AML-193 (cell line): ENCODE data around the gene DDR2.
"Not testable (repeated sequence)": the region's sequence is repeated elsewhere in the genome, so short reads cannot be mapped to it uniquely, and the experiment has no call there.

Source experiments
- DNase-seq, 2 experiments: peaks; one replicate each; lab custom pipeline; 2025; lab: John Stamatoyannopoulos, UW

Gene DDR2

GRCh38 chr1:162724583-162725120 lies 92.4 kb downstream of the DDR2 start:
- no peak for DNase-seq

- DNase-seq = no peak
Observed at GRCh38 chr1:162725301-162725837, 93.1 kb downstream of the DDR2 start.

GRCh38 chr1:162726555-162726954 lies 94.3 kb downstream of the DDR2 start:
- no peak for DNase-seq

DNA sequence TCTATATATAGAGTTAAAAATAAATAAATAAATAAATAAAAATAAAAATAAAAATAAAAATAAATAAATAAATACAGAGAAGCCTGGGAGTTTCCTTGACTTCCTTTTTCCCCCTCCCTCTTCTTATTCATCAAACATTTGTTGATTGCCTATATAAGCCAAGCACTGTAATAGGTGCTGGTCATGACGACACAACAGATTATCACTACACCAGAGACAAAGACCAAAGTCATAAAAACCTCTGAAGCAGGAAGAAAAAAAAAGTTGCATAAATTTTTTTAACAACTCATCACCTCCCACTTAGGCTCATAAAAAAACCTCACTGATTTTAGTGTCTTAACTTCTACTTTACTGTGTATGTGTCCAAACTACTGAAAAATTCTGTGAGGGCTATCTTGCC lies 95.2 kb downstream of the DDR2 start:
- DNase-seq = not testable (repeated sequence)

DNA sequence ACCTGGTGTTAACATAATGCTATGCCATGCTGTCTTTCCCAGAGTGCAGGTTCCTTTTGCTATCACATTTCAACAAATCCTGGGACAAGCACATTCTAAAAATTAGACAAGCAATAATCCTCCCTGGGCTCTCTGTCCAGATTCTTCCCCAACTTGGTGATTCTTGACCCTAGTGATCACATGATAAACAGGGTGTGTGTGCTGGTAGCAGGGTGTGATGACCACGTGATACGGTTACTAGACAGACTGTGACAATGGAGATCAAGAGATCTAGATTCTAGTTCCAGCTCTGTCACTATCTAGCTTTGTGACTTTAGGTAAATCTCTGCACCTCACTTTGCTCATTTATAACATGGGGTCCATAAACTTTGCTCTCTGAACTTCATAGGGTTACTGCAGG lies 96.3 kb downstream of the DDR2 start:
- DNase-seq = no peak

DNA sequence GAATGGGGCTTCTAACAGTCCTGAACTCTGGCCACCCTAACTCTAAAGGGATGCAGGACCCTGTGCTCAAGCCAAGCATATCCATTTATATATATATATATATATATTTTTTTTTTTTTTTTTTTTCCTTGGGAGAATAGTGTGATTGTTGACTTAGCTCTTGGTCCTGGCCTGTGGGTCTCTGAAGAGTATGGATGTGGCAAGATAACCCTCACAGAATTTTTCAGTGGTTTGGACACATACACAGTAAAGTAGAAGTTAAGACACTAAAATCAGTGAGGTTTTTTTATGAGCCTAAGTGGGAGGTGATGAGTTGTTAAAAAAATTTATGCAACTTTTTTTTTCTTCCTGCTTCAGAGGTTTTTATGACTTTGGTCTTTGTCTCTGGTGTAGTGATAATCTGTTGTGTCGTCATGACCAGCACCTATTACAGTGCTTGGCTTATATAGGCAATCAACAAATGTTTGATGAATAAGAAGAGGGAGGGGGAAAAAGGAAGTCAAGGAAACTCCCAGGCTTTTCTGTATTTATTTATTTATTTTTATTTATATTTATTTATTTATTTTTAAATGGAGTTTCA lies 97.0 kb downstream of the DDR2 start:
- DNase-seq = not testable (repeated sequence)

DNA sequence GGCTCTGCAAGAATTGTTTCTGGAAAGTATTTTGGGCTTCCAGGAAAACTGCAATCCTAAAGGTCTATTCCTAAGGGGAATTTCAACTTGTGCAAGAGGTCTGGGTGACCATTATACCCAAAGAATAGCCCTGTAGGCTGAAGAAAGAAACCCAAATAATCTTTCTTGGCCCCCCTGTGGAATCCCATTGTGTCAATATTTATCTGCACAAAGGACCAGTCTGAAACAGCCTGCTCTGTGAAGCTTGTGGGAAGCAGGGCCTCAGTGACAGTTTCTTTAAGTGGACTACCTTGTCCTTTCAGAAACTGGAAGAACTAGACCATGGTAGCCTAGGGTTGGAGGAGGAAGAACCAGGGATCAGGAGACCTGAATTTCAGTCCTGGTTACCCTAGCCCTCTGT lies 99.8 kb downstream of the DDR2 start:
- DNase-seq = no peak

- no peak for DNase-seq
Observed at GRCh38 chr1:162732566-162733335, 100.5 kb downstream of the DDR2 start.

DNA sequence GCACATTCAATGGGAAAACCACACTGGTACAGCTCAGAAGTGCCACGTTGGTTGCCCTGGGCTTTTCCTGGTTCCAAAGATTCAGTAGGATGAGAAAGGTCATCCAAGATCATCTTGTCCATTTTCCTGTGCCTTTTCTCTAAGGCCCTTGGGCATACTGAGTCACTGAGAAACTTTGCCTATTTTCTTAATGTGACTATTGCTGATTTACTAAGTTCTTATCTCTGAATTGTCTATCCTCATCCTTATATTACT lies 101.0 kb downstream of the DDR2 start:
- DNase-seq = no peak

DNA sequence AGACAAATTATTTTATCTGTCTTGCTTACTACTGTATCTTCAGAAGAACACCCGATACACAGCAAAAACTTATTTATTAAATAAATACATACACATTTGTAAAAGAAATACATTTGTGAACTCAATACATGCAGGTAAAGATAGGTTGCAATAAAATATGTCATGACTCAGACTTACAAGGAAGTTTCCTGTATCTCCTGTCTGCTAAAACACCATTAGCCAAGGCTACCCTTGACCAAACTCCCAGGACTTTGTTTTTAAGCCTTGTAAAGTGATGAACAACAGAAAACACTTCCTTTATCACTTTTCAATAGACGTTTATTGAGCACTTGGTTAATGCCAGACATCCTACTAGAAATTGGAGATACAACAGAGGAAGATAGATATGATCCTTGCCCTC lies 101.8 kb downstream of the DDR2 start:
- no peak for DNase-seq

DNA sequence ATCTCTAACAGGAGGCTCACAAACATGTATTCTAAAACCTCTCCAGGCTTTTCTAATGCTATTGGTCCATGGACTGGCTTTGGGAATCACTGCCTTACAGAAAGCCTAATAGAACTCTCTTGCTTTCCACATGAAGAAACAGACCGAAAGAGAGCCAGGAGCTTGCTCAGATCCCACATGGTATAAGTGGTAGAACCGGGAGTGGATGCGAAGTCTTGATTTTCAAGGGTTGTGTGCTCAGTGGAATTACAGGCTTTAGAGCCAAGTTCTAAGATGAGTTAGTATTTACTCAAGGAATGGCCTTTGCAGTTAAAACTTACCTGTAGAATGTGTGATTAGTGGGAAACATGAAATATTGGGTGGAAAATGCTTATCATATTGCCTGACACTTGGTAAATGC lies 103.9 kb downstream of the DDR2 start:
- no peak for DNase-seq

GRCh38 chr1:162736633-162737067 lies 104.4 kb downstream of the DDR2 start:
- no peak for DNase-seq

GRCh38 chr1:162740755-162741154 lies 108.5 kb downstream of the DDR2 start:
- DNase-seq = no peak

GRCh38 chr1:162741574-162741973 lies 109.3 kb downstream of the DDR2 start:
- DNase-seq = no peak

DNA sequence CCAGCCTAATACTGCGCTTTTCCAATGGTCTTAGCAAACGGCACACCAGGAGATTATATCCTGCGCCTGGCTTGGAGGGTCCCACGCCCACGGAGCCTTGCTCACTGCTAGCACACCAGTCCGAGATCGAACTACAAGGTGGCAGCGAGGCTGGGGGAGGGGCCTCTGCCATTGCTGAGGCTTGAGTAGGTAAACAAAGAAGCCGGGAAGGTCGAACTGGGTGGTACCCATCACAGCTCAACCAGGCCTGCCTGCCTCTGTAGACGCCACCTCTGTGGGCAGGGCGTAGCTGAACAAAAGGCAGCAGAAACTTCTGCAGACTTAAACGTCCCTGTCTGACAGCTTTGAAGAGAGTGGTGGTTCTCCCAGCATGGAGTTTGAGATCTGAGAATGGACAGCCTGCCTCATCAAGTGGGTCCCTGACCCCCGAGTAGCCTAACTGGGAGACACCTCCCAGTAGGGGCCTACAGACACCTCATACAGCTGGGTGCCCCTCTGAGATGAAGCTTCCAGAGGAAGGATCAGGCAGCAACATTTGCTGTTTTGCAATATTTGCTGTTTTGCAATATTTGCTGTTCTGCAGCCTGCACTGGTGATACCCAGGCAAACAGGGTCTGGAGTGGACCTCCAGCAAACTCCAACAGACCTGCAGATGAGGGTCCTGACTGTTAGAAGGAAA lies 114.1 kb downstream of the DDR2 start:
- DNase-seq = not testable (repeated sequence)

DNA sequence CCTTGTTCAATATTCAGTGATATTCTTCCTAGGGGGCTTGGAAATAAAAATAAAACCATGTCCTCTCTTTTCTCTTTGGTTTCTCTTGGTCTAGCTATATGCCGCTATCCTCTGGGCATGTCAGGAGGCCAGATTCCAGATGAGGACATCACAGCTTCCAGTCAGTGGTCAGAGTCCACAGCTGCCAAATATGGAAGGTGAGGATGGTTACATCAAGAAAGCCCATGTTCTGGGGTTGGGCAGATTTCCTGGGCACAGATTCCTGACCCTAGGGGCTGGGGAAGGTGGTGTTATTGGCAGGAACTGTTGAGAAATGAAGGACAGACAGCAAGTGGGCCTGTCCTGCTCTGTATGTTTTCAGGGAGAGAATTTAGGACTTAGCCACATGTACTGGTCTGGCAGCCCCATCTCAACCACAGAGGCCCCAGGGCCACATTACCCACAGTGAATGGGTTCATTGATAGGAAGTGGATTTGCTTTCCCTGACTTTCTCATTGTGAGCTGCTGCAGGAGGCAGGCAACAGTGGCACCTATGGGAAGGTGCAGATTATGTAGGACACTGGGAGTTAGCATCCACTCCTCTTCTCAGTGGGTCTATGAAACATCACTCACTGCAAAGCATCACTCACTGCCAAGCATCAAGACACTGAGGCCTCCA lies 120.9 kb downstream of the DDR2 start:
- no peak for DNase-seq

DNA sequence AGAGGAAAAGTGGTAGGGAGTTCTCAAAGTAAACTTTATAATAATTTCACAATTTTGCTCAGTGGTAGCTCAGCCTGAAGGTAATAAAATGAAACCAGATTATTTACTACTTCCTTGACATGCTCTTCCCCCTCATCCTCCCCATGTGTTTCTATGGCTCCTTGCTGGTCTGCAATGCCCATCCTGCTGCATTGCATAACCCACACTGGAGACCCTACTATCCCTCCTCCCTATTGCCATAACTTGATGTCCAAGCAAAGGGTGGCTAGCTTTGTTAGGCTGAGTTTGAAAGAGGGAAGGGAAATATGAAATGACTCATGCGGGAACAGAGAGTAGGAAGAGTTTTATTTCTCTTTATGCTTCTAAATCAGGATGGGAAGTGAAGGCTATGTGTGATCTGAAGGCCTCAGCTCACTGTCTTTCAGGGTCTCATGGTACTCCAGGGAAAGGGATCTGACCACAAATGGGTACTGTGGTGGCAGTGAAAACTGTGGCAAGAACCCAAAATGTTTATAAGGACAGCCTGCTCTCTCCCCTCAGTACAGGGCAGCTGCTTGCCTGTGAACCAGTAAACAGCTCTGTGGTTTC lies 121.8 kb downstream of the DDR2 start:
- DNase-seq = no peak

- DNase-seq = no peak
Observed at GRCh38 chr1:162755306-162755705, 123.0 kb downstream of the DDR2 start.

DNA sequence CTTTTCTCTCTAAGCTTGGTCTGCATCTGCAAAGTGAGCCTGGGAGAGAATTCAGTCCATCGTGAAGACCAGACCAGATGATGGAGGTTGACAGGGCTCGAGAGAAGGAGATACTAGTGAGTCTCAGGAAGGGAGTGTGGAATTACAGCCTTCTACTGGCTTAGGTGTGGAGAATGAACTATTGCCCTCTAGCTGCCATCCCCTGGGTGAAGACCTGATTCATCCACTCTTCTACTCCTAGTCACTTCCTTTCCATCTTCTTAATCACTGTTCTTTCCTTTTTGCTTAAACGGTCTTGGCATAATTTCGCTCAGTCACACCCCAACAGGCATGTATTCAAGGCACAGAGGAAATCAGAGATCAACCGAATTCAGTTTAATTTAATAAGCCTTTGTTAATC lies 124.3 kb downstream of the DDR2 start:
- no peak for DNase-seq

- no peak for DNase-seq
Observed at GRCh38 chr1:162757476-162757875, 125.2 kb downstream of the DDR2 start.

DNA sequence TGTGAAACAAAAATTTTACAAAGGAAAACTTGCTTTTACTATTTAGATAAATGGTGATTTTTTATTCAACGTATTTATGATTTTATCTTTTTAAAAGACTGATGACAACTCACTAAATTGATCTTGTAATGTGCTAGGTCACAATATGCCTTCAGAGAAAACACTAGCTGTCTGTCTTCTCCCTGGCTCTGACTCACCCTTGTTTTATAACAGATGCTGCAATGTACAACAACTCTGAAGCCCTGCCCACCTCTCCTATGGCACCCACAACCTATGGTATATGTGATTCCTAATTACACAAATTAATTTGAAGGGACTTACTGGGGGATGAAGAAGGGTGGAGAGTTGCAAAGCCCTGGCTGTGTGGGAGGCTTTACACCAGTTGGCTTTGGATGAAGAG lies 133.5 kb downstream of the DDR2 start:
- no peak for DNase-seq

DNA sequence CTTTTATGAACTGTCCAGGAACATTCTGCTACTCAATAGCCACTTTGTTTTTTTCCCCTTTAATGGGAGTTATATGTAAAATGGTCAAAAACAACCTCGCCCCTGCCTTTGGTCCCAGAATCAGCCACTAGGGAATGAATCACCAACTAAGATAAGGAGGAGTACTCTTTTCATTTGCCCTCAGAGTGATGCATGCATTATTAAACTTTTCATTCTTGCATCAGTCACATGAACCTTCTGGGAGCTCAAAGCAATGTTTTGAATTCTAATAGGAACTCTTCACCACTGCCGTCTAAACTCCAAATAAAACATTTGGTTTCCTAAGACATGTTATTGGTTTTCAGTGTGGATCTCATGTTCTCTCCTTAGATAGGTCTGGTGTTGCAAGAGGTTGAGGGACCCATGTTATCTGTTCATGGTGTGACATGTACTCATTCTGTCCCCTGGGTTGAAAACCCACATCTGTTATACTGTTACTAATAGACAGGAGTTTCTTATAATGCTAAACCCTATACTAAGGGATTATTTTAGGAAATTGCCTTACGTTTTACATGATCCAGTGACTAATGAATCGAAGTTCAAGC lies 140.4 kb downstream of the DDR2 start:
- no peak for DNase-seq
